Stimulated activated CD8-positive, alpha-beta memory T cell treated with anti-CD3 and anti-CD28 coated beads, Interleukin-15, amount 100 ng/mL, for 24 hours (primary cell): ENCODE results near the gene AKAP5.

Experiments used
- DNase-seq: peaks from one replicate; pipeline ENCODE4 v3.0.0-alpha.2; 2020; ENCODE audit warnings: low read depth

Gene AKAP5

GRCh38 chr14:64459405-64460136 is 5.7 kb upstream of the AKAP5 start:
- no peak for DNase-seq

GRCh38 chr14:64461221-64461620 is 4.1 kb upstream of the AKAP5 start:
- no peak for DNase-seq

- DNase-seq, result no peak
These were observed 2.1 kb upstream of the AKAP5 start for GRCh38 chr14:64463195-64463594.

DNA sequence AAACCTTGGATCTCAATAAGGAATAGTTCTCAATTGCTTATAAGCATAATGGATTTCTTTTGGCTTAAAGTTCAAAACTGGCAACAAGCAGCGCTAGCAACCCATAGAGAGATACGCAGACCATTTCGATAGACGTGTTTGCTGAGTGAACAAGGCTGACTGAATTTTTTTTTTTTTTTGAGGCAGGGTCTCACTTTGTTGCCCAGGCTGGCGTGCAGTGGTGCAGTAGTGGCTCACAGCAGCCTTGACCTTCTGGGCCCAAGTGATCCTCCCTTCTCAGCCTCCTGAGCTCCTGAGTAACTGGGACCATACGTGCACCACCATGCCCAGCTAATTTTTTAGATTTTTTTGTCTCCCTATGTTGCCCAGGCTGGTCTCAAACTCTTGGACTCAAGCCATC is 1.4 kb upstream of the AKAP5 start:
- DNase-seq, result no peak

GRCh38 chr14:64464651-64465050 is 648 bp upstream of the AKAP5 start:
- no peak for DNase-seq

DNA sequence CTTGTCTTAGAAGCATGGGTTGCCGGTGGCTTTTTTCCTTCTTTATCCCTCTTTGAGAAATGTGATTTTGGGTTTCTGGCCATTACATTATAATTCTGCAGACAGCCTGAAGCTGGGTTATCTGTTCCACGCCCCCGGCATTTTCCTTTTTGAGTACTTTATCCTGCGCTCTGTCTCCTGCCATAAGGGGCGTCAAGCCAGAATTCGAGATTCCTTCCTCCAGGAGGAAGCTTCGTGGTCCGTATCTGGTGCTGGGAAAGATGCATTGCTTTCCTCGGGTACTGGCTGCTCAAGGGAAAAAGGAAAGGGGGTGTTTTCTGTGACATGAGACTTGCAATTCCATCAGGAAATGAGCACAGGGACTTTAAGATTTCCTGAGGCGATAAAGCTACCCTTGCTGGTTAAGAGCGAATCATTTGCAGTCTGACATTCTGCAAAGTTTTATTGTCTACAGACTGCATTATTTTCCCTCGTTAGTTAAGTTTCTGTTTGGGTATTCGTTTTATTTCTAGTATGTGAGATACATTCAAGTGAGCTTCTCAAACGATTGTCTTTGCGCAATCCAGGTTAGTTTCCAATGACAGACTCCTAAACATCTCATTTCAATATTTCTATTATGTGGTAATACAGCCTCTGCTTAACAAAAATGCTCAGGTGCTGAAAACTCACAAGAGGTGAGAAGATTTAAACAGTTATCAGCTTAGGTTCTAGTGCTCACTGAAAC is 694 bp downstream of the AKAP5 start:
- DNase-seq, result no peak

DNA sequence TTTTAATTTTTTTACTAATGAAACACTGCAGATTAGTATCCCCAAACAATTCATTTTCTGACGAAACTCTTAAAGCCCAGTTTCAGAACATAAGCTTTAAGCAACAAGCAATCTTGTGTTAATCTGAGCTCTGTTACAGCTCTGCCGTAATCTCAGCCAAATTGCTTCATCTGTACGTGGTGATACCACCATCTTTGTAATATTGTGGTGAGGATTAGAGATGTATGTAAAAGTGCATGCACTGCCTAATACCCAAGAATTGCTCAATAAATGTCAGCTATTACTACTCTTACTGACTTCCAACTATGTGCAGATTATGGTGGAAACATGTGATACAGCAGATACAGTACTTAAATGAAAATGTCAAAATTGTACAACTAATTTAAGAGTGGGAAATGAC is 1.8 kb downstream of the AKAP5 start:
- no peak for DNase-seq

- no peak for DNase-seq
These were observed 2.3 kb downstream of the AKAP5 start for GRCh38 chr14:64467566-64467965.

DNA sequence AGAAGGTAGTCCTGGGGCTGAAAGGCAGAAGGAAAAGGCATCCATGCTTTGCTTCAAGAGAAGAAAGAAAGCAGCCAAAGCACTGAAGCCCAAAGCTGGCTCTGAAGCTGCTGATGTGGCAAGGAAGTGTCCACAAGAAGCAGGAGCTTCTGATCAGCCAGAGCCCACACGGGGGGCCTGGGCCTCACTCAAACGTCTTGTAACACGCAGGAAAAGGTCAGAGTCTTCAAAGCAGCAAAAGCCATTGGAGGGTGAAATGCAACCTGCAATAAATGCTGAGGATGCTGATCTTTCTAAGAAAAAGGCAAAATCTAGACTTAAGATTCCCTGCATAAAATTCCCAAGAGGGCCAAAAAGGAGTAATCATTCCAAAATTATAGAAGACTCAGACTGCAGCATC is 3.2 kb downstream of the AKAP5 start:
- no peak for DNase-seq

GRCh38 chr14:64474041-64474440 is 8.7 kb downstream of the AKAP5 start:
- no peak for DNase-seq

- no peak for DNase-seq
These were observed 9.4 kb downstream of the AKAP5 start for GRCh38 chr14:64474698-64475097.

GRCh38 chr14:64475585-64476273 is 10.4 kb downstream of the AKAP5 start:
- DNase-seq, result no peak

DNA sequence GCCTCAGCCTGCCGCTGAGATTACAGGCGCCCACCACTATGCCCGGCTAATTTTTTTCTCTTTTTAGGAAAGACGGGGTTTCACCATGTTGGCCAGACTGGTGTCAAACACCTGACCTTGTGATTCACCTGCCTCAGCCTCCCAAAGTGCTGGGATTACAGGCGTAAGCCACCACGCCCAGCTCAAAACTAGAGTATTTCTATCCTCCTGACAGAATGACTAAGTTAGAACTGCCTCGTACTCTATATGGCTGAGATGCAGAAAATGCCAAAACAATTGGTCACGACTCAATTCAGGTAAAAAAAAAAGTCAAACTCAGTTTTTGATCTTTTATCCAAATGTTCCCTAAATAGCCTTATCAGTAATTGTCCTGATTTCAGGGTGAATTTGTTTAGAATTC is 11.1 kb downstream of the AKAP5 start:
- no peak for DNase-seq

DNA sequence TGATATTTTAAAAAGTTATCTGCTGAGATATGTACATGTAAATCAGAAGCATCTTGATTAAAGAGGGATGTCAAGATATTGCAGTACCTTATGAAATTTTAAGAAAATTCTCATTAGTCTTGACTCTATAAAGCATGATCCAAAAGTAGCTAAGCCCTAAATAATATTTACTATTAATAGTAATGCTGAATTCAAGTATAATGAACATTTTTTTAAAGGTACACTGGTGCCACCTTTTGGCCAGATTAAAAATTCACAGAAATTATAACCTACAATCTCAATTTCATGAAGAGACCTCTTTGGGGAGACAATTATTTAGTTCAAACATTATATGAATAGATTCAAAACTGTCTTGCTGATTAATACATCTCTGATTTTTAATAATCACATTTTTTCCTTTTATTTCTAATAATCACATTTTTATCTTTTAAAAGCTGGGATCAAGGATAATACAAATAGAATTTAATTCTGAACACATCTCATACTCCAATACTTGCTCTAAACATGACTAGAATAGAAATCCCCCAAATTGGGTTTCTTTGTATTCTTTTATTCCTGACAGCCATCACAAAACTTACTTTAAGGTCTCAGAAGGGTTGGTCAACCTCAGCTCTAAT is 13.4 kb downstream of the AKAP5 start:
- DNase-seq, result no peak

- DNase-seq, result no peak
These were observed 23.3 kb downstream of the AKAP5 start for GRCh38 chr14:64488590-64489099.

- no peak for DNase-seq
These were observed 26.3 kb downstream of the AKAP5 start for GRCh38 chr14:64491637-64492036.

DNA sequence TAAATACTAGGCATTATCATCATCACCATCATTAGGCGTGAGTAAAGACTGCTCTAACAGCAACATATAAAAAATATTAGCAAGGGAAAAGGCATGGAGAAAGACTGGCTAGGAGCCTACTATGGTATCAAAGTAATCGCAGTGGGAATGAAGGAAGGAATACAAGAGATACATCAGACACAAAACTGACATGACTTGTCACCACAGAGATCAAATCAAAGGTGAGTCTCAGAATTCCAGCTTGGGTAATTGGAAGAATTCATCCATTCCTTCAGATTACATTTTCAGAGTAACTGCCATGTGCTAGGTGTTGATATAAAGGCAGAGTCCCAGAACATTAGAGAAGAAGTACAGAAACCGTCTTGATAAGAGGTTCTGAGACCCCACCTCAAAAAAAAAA is 28.2 kb downstream of the AKAP5 start:
- no peak for DNase-seq

DNA sequence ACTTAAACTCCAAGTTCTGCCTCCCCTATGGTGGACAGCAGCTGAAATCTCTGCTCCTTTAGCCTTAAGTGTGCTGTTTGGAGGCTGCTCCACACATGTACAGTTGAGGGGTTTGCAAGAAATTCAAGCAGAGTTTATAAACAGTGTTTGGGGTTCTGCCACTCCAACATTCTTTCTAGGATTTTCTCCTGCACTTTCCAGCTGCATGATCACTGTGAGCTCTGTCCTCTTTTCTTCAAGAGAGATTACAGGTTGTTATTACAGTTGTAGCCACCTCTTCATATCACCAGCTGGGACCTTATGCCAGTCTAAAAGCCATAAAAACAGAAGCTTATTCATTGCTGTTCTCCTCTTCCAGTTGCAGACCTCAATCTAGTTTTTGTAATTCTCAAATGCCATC is 30.0 kb downstream of the AKAP5 start:
- DNase-seq, result no peak

DNA sequence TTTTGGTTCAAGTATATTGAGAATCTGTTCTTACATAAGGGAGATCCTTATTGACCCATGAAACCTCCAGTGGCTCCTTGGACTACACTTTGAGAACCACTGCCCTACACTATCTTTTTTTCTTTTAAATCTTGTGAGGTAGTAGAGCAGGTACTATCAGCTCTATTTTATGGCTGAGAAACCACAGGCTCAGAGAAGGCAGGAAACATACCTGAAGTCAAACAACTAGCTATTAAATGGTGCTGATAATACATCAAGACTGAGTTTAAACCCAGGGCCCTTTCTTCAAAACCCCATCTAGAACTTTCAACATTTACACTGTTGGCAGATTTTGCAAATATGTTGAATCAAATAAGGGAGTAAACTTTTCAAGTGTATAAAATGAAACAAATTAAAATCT is 31.5 kb downstream of the AKAP5 start:
- DNase-seq, result no peak

- no peak for DNase-seq
These were observed 34.8 kb downstream of the AKAP5 start for GRCh38 chr14:64500088-64500487.

DNA sequence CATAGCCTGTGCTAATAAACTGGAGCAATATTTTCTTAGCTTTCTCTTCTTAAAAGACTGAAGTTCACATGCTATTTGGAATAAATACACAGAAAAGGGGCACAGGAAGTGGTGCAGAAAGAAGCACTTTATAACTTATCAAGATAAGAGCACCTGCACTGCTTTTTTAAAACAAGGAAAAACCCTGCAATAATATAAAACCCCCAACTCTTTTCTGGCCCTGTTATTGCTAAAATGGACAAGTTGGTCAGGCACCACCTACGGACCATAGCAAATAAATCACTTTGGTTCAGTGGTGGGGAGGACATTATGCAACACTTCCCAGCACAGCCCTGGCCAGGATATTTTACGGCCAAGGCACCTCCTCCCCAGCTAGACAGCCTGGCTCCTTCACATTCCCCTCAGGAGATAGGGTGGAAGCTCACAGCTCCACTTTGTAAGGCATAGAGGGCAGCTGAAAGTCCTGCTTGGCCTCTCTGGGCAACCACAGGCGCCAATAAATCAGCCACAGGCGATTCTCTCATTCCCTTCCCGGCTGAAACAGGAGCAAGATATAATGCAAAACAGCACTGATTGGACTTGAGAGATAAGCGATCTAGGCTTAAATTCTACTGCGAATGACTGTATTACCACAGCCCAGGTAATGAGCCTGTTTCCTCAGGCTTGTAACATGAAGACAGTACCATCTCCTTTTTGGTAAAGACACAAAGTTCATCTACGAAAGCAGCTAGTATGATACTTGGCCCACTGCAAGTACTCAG is 36.3 kb downstream of the AKAP5 start:
- DNase-seq, result no peak

- DNase-seq, result no peak
These were observed 37.2 kb downstream of the AKAP5 start for GRCh38 chr14:64502456-64502855.
